Spleen (tissue), 11 donors: ENCODE measurements around the gene MACROD2. TPM values are rescaled to one million over a fixed set of nuclear protein-coding genes. Genes with fewer than 3 reads are reported as not detected.

Experiments used
- DNase-seq: peaks from one replicate; pipeline ENCODE4 v3.0.0-alpha.2; 2020
- H3K27ac ChIP-seq, 8 donors: fragments of 200-600 bp; sonication (generic) in 7 of 8; 1 replicate in 4 of 8; 2 replicates in 4 of 8; pipeline versions ENCODE4 v1.5.0 to v1.8.0; 2016 to 2021; ENCODE audit warnings: inconsistent platforms in 4 of 8, mild to moderate bottlenecking in 4 of 8, moderate library complexity in 1 of 8
- H3K27me3 ChIP-seq, 7 donors: fragments of 200-600 bp; sonication (generic) in 6 of 7; replicated peaks in 1 of 7; 1 replicate in 4 of 7; 2 replicates in 3 of 7; pipeline versions ENCODE4 v1.5.0 to v1.8.0; 2016 to 2021; ENCODE audit warnings: inconsistent platforms in 3 of 7, mild to moderate bottlenecking in 1 of 7
- H3K36me3 ChIP-seq, 6 donors: fragments of 200-600 bp; sonication (generic) in 5 of 6; 1 replicate in 4 of 6; 2 replicates in 2 of 6; pipeline versions ENCODE4 v1.5.0 to v1.8.0; 2016 to 2021; ENCODE audit warnings: inconsistent platforms in 2 of 6
- H3K4me1 ChIP-seq, 6 donors: fragments of 200-600 bp; sonication (generic) in 5 of 6; 1 replicate in 3 of 6; 2 replicates in 3 of 6; pipeline versions ENCODE4 v1.5.0 to v1.8.0; 2016 to 2021; ENCODE audit warnings: inconsistent platforms in 3 of 6
- H3K4me3 ChIP-seq, 8 donors: fragments of 200-600 bp; sonication (generic) in 7 of 8; 1 replicate in 4 of 8; 2 replicates in 4 of 8; pipeline versions ENCODE4 v1.5.0 to v1.8.0; 2016 to 2021; ENCODE audit warnings: inconsistent platforms in 4 of 8, mild to moderate bottlenecking in 4 of 8, moderate library complexity in 2 of 8
- H3K9me3 ChIP-seq, 8 donors: fragments of 200-600 bp; sonication (generic) in 7 of 8; 1 replicate in 4 of 8; 2 replicates in 4 of 8; pipeline versions ENCODE4 v1.5.0 to v1.8.0; 2016 to 2021; ENCODE audit warnings: inconsistent platforms in 4 of 8
- CTCF ChIP-seq, 11 experiments: fragments of 200-600 bp in 7 of 11; fragments of 450-650 bp in 4 of 11; sonication (generic) in 4 of 11; IDR thresholded peaks in 8 of 11; conservative IDR thresholded peaks in 3 of 11; 1 replicate in 7 of 11; 2 replicates in 4 of 11; pipeline versions ENCODE4 v1.4.0 to v1.8.0; 2016 to 2021; ENCODE audit warnings: antibody characterized with exemption in 11 of 11, inconsistent platforms in 4 of 11, mild to moderate bottlenecking in 1 of 11
- POLR2A ChIP-seq, 3 donors: fragments of 450-650 bp; IDR thresholded peaks; one replicate each; pipeline ENCODE4 v1.5.1; 2017; ENCODE audit warnings: antibody characterized with exemption in 3 of 3, mild to moderate bottlenecking in 1 of 3
- POLR2AphosphoS5 ChIP-seq, 3 donors: sonication (generic); formaldehyde crosslinking; IDR thresholded peaks; one replicate each; pipeline ENCODE4 v1.5.1; 2017; ENCODE audit warnings: antibody characterized with exemption in 3 of 3
- WGBS, 5 donors: extraction: QIAGEN DNeasy Blood & Tissue Kit in 3 of 5; methylation state at CpG; one replicate each; pipeline versions ENCODE4 v1.1.5 to v1.1.7; 2013 to 2018; 5-methylcytosine and 5-hydroxymethylcytosine counted together
- intact Hi-C: fragments of 100-400 bp; cut with DNase I; formaldehyde crosslinking; loops from one replicate; pipeline ENCODE4 v1.15.0; 2023; ENCODE audit warnings: low total_unique reads
- polyA plus RNA-seq, 3 donors: library from polyadenylated mRNA; stranded (reverse); fragments of 200-250 nt; gene quantifications; one replicate each; pipeline ENCODE4 v1.2.1, GENCODE V29; 2013
- total RNA-seq, 7 donors: library from RNA; depleted of rRNA in 3 of 7; stranded (reverse); fragments of >200 nt in 3 of 7; fragmentation: NEBNext Ultra II Directional in 4 of 7; extraction: Animal tissue kit (Norgen Biotek cat#: 25700) in 4 of 7; gene quantifications; one replicate each; pipeline versions ENCODE4 v1.1.0 to v1.2.1, GENCODE V29; 2016 to 2021
- donor health status: healthy with polysubstance abuse.
- donor health status: DM: no; HTN: no; CAD: no; lungs with moderate emphysema.
- donor health status: DM: no; HTN: no; CAD: no.
- donor health status: Bipolar disorder and iron deficiency.
- donor health status: healthy.
- donor health status: DM: no; HTN: no; CAD: no.
- donor health status: DM: yes; HTN: yes; CAD: no.

MACROD2 gene
- total and polyA plus RNA-seq, 10 donors: 1.5 to 4.7 (median 3.4) TPM

- Histone ChIP-seq H3K27me3 (no peaks in the 10 kb centered on the region), H3K27ac (no peak overlapping the region), H3K4me3 (no peak overlapping the region), H3K36me3 (no peaks in the 10 kb centered on the region), H3K9me3 (no peaks in the 10 kb centered on the region), H3K4me1 (no peaks in the 10 kb centered on the region)
- 78 to 90% (median 82%) methylated on average over 3 of the region's 3 CpGs for WGBS, 5 donors
- no peak for TF ChIP-seq CTCF (IDR thresholded peaks at IDR 0.05 in 8 of 11, conservative IDR thresholded peaks at IDR 0.05 in 3 of 11)
- no peak for TF ChIP-seq POLR2AphosphoS5 (IDR thresholded peaks at IDR 0.05)
- TF ChIP-seq POLR2A (IDR thresholded peaks at IDR 0.05): no peak
- DNase-seq: no peak
- intact Hi-C loops: no loop called here
These were observed 560.4 kb downstream of the MACROD2 start for GRCh38 chr20:14555676-14556075.

GRCh38 chr20:14556206-14556605 is 560.9 kb downstream of the MACROD2 start:
- no peaks in the 10 kb centered on the region for H3K9me3 ChIP-seq
- no peak overlapping the region for H3K4me3 ChIP-seq
- intact Hi-C loops: no loop called here
- no peak for DNase-seq
- no peak overlapping the region for H3K27ac ChIP-seq
- no peaks in the 10 kb centered on the region for H3K36me3 ChIP-seq
- TF ChIP-seq POLR2A (IDR thresholded peaks at IDR 0.05): no peak
- no peak for TF ChIP-seq CTCF (IDR thresholded peaks at IDR 0.05 in 8 of 11, conservative IDR thresholded peaks at IDR 0.05 in 3 of 11)
- no peak for TF ChIP-seq POLR2AphosphoS5 (IDR thresholded peaks at IDR 0.05)
- no peaks in the 10 kb centered on the region for H3K4me1 ChIP-seq
- H3K27me3 ChIP-seq: no peaks in the 10 kb centered on the region
- WGBS, 5 donors: 82 to 93% (median 87%) methylated on average over 2 of the region's 2 CpGs

- Histone ChIP-seq H3K27me3 (no peaks in the 10 kb centered on the region), H3K36me3 (no peaks in the 10 kb centered on the region), H3K4me3 (no peak overlapping the region), H3K9me3 (peaks cover 0 to 9% (median 0%) of the 10 kb centered on the region in 8 donors), H3K4me1 (no peaks in the 10 kb centered on the region), H3K27ac (no peak overlapping the region)
- DNase-seq: no peak
- no peak for TF ChIP-seq POLR2A (IDR thresholded peaks at IDR 0.05)
- no peak for TF ChIP-seq CTCF (IDR thresholded peaks at IDR 0.05 in 8 of 11, conservative IDR thresholded peaks at IDR 0.05 in 3 of 11)
- TF ChIP-seq POLR2AphosphoS5 (IDR thresholded peaks at IDR 0.05): no peak
- intact Hi-C loops: no loop called here
- WGBS, 5 donors: 83 to 90% (median 86%) methylated on average over 1 of the region's 1 CpG
These were observed 564.3 kb downstream of the MACROD2 start for GRCh38 chr20:14559612-14560011.

- Histone ChIP-seq H3K4me3 (no peak overlapping the region), H3K27me3 (no peaks in the 10 kb centered on the region), H3K36me3 (no peaks in the 10 kb centered on the region), H3K27ac (no peak overlapping the region), H3K9me3 (peaks cover 0 to 29% (median 11%) of the 10 kb centered on the region in 8 donors), H3K4me1 (no peaks in the 10 kb centered on the region)
- TF ChIP-seq POLR2AphosphoS5 (IDR thresholded peaks at IDR 0.05): no peak
- TF ChIP-seq CTCF (IDR thresholded peaks at IDR 0.05 in 8 of 11, conservative IDR thresholded peaks at IDR 0.05 in 3 of 11): no peak
- TF ChIP-seq POLR2A (IDR thresholded peaks at IDR 0.05): no peak
- intact Hi-C loops: no loop called here
- WGBS, 5 donors: 65 to 84% (median 78%) methylated on average over 6 of the region's 6 CpGs
- DNase-seq: no peak
These were observed 566.5 kb downstream of the MACROD2 start for GRCh38 chr20:14561741-14562221.
